ENCODE results near the gene PRRC2B. TPM values are rescaled to one million over a fixed set of nuclear protein-coding genes. Genes with fewer than 3 reads are reported as not detected.
"Not testable (repeated sequence)": the region's sequence is repeated elsewhere in the genome, so short reads cannot be mapped to it uniquely, and the experiment has no call there.

Gene PRRC2B
- total RNA-seq, 1 donor from 2014 or later, result 128 TPM

- DNase-seq, H3K27me3 Mint-ChIP-seq, H3K9me3 Mint-ChIP-seq: not testable (repeated sequence)
- intact Hi-C loops (cut with micrococcal nuclease), result loop anchor here (2.0 to 10.0 kb wide), 4 partner anchors 21 to 336 kb away; partner anchors contain the start of gene FAM78A
- Mint-ChIP-seq H3K4me3 (peak overlapping the region; percentile 91), H3K27ac (peak overlapping the region; percentile 94), H3K36me3 (ENCODE audit: low read depth) (peaks cover 22% of the 10 kb centered on the region), H3K4me1 (peaks cover 56% of the 10 kb centered on the region)
Measured at GRCh38 chr9:131396099-131396479, 2.2 kb downstream of the PRRC2B start.

GRCh38 chr9:131396626-131397025 lies 2.7 kb downstream of the PRRC2B start:
- Mint-ChIP-seq H3K4me3 (peak overlapping the region; percentile 91), H3K9me3 (no peaks in the 10 kb centered on the region), H3K36me3 (ENCODE audit: low read depth) (peaks cover 25% of the 10 kb centered on the region), H3K27me3 (peaks cover 1% of the 10 kb centered on the region), H3K27ac (peak overlapping the region; percentile 83), H3K4me1 (peaks cover 58% of the 10 kb centered on the region)
- intact Hi-C loops (cut with micrococcal nuclease), result loop anchor here (2.0 to 10.0 kb wide), 4 partner anchors 20 to 336 kb away; partner anchors contain the start of gene FAM78A
- no peak for DNase-seq

- Mint-ChIP-seq H3K27me3 (peaks cover 1% of the 10 kb centered on the region), H3K9me3 (no peaks in the 10 kb centered on the region), H3K4me3 (peak overlapping the region; percentile 91), H3K36me3 (ENCODE audit: low read depth) (peaks cover 28% of the 10 kb centered on the region), H3K27ac (peak overlapping the region; percentile 83), H3K4me1 (peaks cover 62% of the 10 kb centered on the region)
- DNase-seq, result no peak
- intact Hi-C loops (cut with micrococcal nuclease), result loop anchor here (2.0 to 10.0 kb wide), 4 partner anchors 20 to 335 kb away; partner anchors contain the start of gene FAM78A
Measured at GRCh38 chr9:131397100-131397790, 3.4 kb downstream of the PRRC2B start.

- Mint-ChIP-seq H3K4me3 (peak overlapping the region; percentile 91), H3K36me3 (ENCODE audit: low read depth) (peaks cover 34% of the 10 kb centered on the region), H3K4me1 (peaks cover 68% of the 10 kb centered on the region), H3K9me3 (no peaks in the 10 kb centered on the region), H3K27me3 (no peaks in the 10 kb centered on the region), H3K27ac (peak overlapping the region; percentile 83)
- DNase-seq, result peak; percentile 91
- intact Hi-C loops (cut with micrococcal nuclease), result loop anchor here (5.0 to 10.0 kb wide), 3 partner anchors 47 to 334 kb away; partner anchors contain the start of gene FAM78A
Measured at GRCh38 chr9:131398204-131398603, 4.3 kb downstream of the PRRC2B start.

- Mint-ChIP-seq H3K36me3 (ENCODE audit: low read depth) (peaks cover 40% of the 10 kb centered on the region), H3K4me1 (peaks cover 75% of the 10 kb centered on the region), H3K9me3 (no peaks in the 10 kb centered on the region), H3K4me3 (peak overlapping the region; percentile 51), H3K27me3 (no peaks in the 10 kb centered on the region), H3K27ac (peak overlapping the region; percentile 73)
- intact Hi-C loops (cut with micrococcal nuclease), result loop anchor here (5.0 to 10.0 kb wide), 4 partner anchors 45 to 332 kb away; partner anchors contain the start of gene FAM78A
- DNase-seq, result no peak
Measured at GRCh38 chr9:131399972-131400371, 6.1 kb downstream of the PRRC2B start.

- Mint-ChIP-seq H3K27ac (no peak overlapping the region), H3K36me3 (ENCODE audit: low read depth) (peaks cover 38% of the 10 kb centered on the region), H3K4me1 (peaks cover 76% of the 10 kb centered on the region), H3K27me3 (no peaks in the 10 kb centered on the region), H3K9me3 (no peaks in the 10 kb centered on the region), H3K4me3 (peak overlapping the region; percentile 19)
- intact Hi-C loops (cut with micrococcal nuclease), result loop anchor here (10.0 kb wide), 1 partner anchor 244 kb away; no protein-coding TSS in a partner anchor
- no peak for DNase-seq
Measured at GRCh38 chr9:131400627-131401026, 6.7 kb downstream of the PRRC2B start.

GRCh38 chr9:131402073-131402472 lies 8.2 kb downstream of the PRRC2B start:
- intact Hi-C loops (cut with micrococcal nuclease), result loop anchor here (10.0 kb wide), 1 partner anchor 243 kb away; no protein-coding TSS in a partner anchor
- peaks cover 79% of the 10 kb centered on the region for H3K4me1 Mint-ChIP-seq
- H3K27ac Mint-ChIP-seq, result peak overlapping the region; percentile 3
- H3K27me3 Mint-ChIP-seq, result no peaks in the 10 kb centered on the region
- peaks cover 33% of the 10 kb centered on the region for H3K36me3 Mint-ChIP-seq (ENCODE audit: low read depth)
- H3K9me3 Mint-ChIP-seq, result no peaks in the 10 kb centered on the region
- no peak for DNase-seq
- peak overlapping the region; percentile 53 for H3K4me3 Mint-ChIP-seq

GRCh38 chr9:131402738-131403492 lies 9.0 kb downstream of the PRRC2B start:
- no peak for DNase-seq
- peak overlapping the region; percentile 53 for H3K4me3 Mint-ChIP-seq
- intact Hi-C loops (cut with micrococcal nuclease), result loop anchor here (10.0 kb wide), 1 partner anchor 242 kb away; no protein-coding TSS in a partner anchor
- peak overlapping the region; percentile 3 for H3K27ac Mint-ChIP-seq
- peaks cover 32% of the 10 kb centered on the region for H3K36me3 Mint-ChIP-seq (ENCODE audit: low read depth)
- peaks cover 79% of the 10 kb centered on the region for H3K4me1 Mint-ChIP-seq
- no peaks in the 10 kb centered on the region for H3K27me3 Mint-ChIP-seq
- H3K9me3 Mint-ChIP-seq, result no peaks in the 10 kb centered on the region

- DNase-seq, result no peak
- Mint-ChIP-seq H3K4me3 (no peak overlapping the region), H3K36me3 (ENCODE audit: low read depth) (peaks cover 32% of the 10 kb centered on the region)
Measured at GRCh38 chr9:131403493-131403773, 9.5 kb downstream of the PRRC2B start.

GRCh38 chr9:131404581-131404980 lies 10.7 kb downstream of the PRRC2B start:
- peak overlapping the region; percentile 83 for H3K27ac Mint-ChIP-seq
- H3K4me3 Mint-ChIP-seq, result peak overlapping the region; percentile 82
- H3K36me3 Mint-ChIP-seq (ENCODE audit: low read depth), result peaks cover 32% of the 10 kb centered on the region
- H3K4me1 Mint-ChIP-seq, result peaks cover 77% of the 10 kb centered on the region
- no peaks in the 10 kb centered on the region for H3K9me3 Mint-ChIP-seq
- H3K27me3 Mint-ChIP-seq, result no peaks in the 10 kb centered on the region
- intact Hi-C loops (cut with micrococcal nuclease), result loop anchor here (10.0 kb wide), 1 partner anchor 240 kb away; no protein-coding TSS in a partner anchor
- DNase-seq, result no peak

More at GRCh38 chr9:131403493-131403773, 9.5 kb downstream of the PRRC2B start:
- H3K9me3 Mint-ChIP-seq, result no peaks in the 10 kb centered on the region
- peaks cover 78% of the 10 kb centered on the region for H3K4me1 Mint-ChIP-seq
- no peak overlapping the region for H3K27ac Mint-ChIP-seq
- no peaks in the 10 kb centered on the region for H3K27me3 Mint-ChIP-seq
- intact Hi-C loops (cut with micrococcal nuclease), result loop anchor here (10.0 kb wide), 1 partner anchor 241 kb away; no protein-coding TSS in a partner anchor

- intact Hi-C loops (cut with micrococcal nuclease), result loop anchor here (5.0 to 10.0 kb wide), 3 partner anchors 33 to 240 kb away; no protein-coding TSS in a partner anchor
- Mint-ChIP-seq H3K36me3 (ENCODE audit: low read depth) (peaks cover 28% of the 10 kb centered on the region), H3K27me3 (no peaks in the 10 kb centered on the region), H3K9me3 (no peaks in the 10 kb centered on the region), H3K27ac (peak overlapping the region; percentile 83), H3K4me1 (peaks cover 77% of the 10 kb centered on the region), H3K4me3 (peak overlapping the region; percentile 82)
- peak; percentile 65 for DNase-seq
Measured at GRCh38 chr9:131404987-131405386, 11.1 kb downstream of the PRRC2B start.

GRCh38 chr9:131405428-131405827 lies 11.5 kb downstream of the PRRC2B start:
- intact Hi-C loops (cut with micrococcal nuclease), result loop anchor here (5.0 to 10.0 kb wide), 3 partner anchors 33 to 239 kb away; no protein-coding TSS in a partner anchor
- H3K4me3 Mint-ChIP-seq, result peak overlapping the region; percentile 82

GRCh38 chr9:131405858-131406537 lies 12.1 kb downstream of the PRRC2B start:
- no peaks in the 10 kb centered on the region for H3K27me3 Mint-ChIP-seq
- intact Hi-C loops (cut with micrococcal nuclease), result loop anchor here (1.0 to 10.0 kb wide), 5 partner anchors 11 to 239 kb away; no protein-coding TSS in a partner anchor
- no peaks in the 10 kb centered on the region for H3K9me3 Mint-ChIP-seq
- peaks cover 77% of the 10 kb centered on the region for H3K4me1 Mint-ChIP-seq
- peaks cover 29% of the 10 kb centered on the region for H3K36me3 Mint-ChIP-seq (ENCODE audit: low read depth)
- H3K4me3 Mint-ChIP-seq, result peak overlapping the region; percentile 82
- peak; percentile 73 for DNase-seq
- H3K27ac Mint-ChIP-seq, result peak overlapping the region; percentile 83

More at GRCh38 chr9:131405428-131405827, 11.5 kb downstream of the PRRC2B start:
- Mint-ChIP-seq H3K4me1 (peaks cover 79% of the 10 kb centered on the region), H3K27ac (peak overlapping the region; percentile 83), H3K27me3 (no peaks in the 10 kb centered on the region), H3K9me3 (no peaks in the 10 kb centered on the region), H3K36me3 (ENCODE audit: low read depth) (peaks cover 30% of the 10 kb centered on the region)
- no peak for DNase-seq

Measured in activated CD4-positive, alpha-beta T cell treated with anti-CD3 and anti-CD28 coated beads, Interleukin-2, amount 10 ng/mL, durations not matched to agents 24 days and 14 days (primary cell).